IMR-90 (cell line): ENCODE measurements around the gene C1QL1. TPM values are rescaled to one million over a fixed set of nuclear protein-coding genes. Genes with fewer than 3 reads are reported as not detected.

Source experiments
- ATAC-seq: fragments of 200-7000 bp; cut with Tn5 transposase; 2 replicates; pipeline ENCODE4 v1.9.1; 2020; ENCODE audit warnings: low read depth, mild to moderate bottlenecking, moderate library complexity
- BruUV-seq: library from RNA; stranded (reverse); fragments of 400-500 nt; replicated peaks from 2 replicates; lab custom pipeline; 2021; lab: Mats Ljungman, UMichigan
- CTCF ChIA-PET: fragments of 300-600 bp; formaldehyde crosslinking; extraction: SDS; loops from one replicate; lab custom pipeline; 2021; ENCODE audit warnings: antibody characterized with exemption; lab: Yijun Ruan, JAX
- POLR2A ChIA-PET: fragments of 300-600 bp; sonication (Branson Sonifier 250); formaldehyde crosslinking; loops from one replicate; lab custom pipeline; 2022; ENCODE audit warnings: antibody characterized with exemption; ENCODE audit not compliant: unreplicated experiment; lab: Charles Lee
- DNase-seq: peaks from one replicate; pipeline ENCODE4 v3.0.0; 2013
- H2AFZ ChIP-seq: replicated peaks from 2 replicates; pipeline ENCODE3; 2013; ENCODE audit warnings: low read length, mild to moderate bottlenecking; ENCODE audit not compliant: poor library complexity
- H2AK5ac ChIP-seq: 2 replicates; pipeline ENCODE4 v1.6.1; 2013; ENCODE audit warnings: low read depth, low read length, inconsistent platforms
- H2AK9ac ChIP-seq: replicated peaks from 2 replicates; pipeline ENCODE3; 2013; ENCODE audit warnings: mild to moderate bottlenecking, low read depth, low read length, moderate library complexity; ENCODE audit not compliant: poor library complexity
- H2BK120ac ChIP-seq: 2 replicates; pipeline ENCODE4 v1.6.1; 2013; ENCODE audit warnings: low read depth, low read length, inconsistent platforms
- H2BK15ac ChIP-seq: 3 replicates; pipeline ENCODE4 v1.6.1; 2013; ENCODE audit warnings: low read depth, low read length, inconsistent platforms
- H2BK20ac ChIP-seq: 2 replicates; pipeline ENCODE4 v1.6.1; 2013; ENCODE audit warnings: low read depth, mild to moderate bottlenecking, inconsistent platforms, low read length, moderate library complexity
- H2BK5ac ChIP-seq: 2 replicates; pipeline ENCODE4 v1.6.1; 2013; ENCODE audit warnings: mild to moderate bottlenecking, low read depth, low read length, inconsistent platforms; ENCODE audit not compliant: poor library complexity, severe bottlenecking
- H3K14ac ChIP-seq: replicated peaks from 2 replicates; pipeline ENCODE4 v1.6.1; 2013; ENCODE audit warnings: low read depth, low read length, inconsistent platforms
- H3K18ac ChIP-seq: 2 replicates; pipeline ENCODE4 v1.6.1; 2013; ENCODE audit warnings: low read depth, low read length, control low read depth
- H3K23ac ChIP-seq: 2 replicates; pipeline ENCODE4 v1.6.1; 2013; ENCODE audit warnings: low read depth, low read length, inconsistent platforms
- H3K27ac ChIP-seq: 2 replicates; pipeline ENCODE4 v1.5.1; 2013; ENCODE audit warnings: mild to moderate bottlenecking, control low read depth, low read length; ENCODE audit not compliant: insufficient read depth
- H3K27me3 ChIP-seq: 2 replicates; pipeline ENCODE4 v1.6.1; 2013; ENCODE audit warnings: low read length; ENCODE audit not compliant: control insufficient read depth, insufficient read depth
- H3K36me3 ChIP-seq: 2 replicates; pipeline ENCODE4 v1.6.1; 2013; ENCODE audit warnings: low read length, mixed read lengths; ENCODE audit not compliant: control insufficient read depth, insufficient read depth
- H3K4ac ChIP-seq: 2 replicates; pipeline ENCODE4 v1.6.1; 2013; ENCODE audit warnings: low read depth, low read length, inconsistent platforms
- H3K4me1 ChIP-seq: 2 replicates; pipeline ENCODE4 v1.6.1; 2013; ENCODE audit warnings: low read length, mixed read lengths; ENCODE audit not compliant: control insufficient read depth, insufficient read depth
- H3K4me2 ChIP-seq: 2 replicates; pipeline ENCODE4 v1.6.1; 2013; ENCODE audit warnings: low read depth, mild to moderate bottlenecking, control low read depth, low read length, moderate library complexity
- H3K4me3 ChIP-seq: 2 replicates; pipeline ENCODE4 v1.5.1; 2013; ENCODE audit warnings: low read depth, mild to moderate bottlenecking, control low read depth, low read length, moderate library complexity; ENCODE audit not compliant: insufficient read depth
- H3K56ac ChIP-seq: 2 replicates; pipeline ENCODE4 v1.6.1; 2013; ENCODE audit warnings: low read length, inconsistent platforms; ENCODE audit not compliant: insufficient read depth; ENCODE audit errors: extremely low read depth
- H3K79me1 ChIP-seq, 2 experiments: 2 replicates each; pipeline ENCODE4 v1.6.1; 2013; ENCODE audit warnings: low read length in 2 of 2, inconsistent platforms in 1 of 2, low read depth in 1 of 2
- H3K9ac ChIP-seq: 2 replicates; pipeline ENCODE4 v1.6.1; 2013; ENCODE audit warnings: low read depth, low read length, control low read depth
- H3K9me1 ChIP-seq: 2 replicates; pipeline ENCODE4 v1.6.1; 2013; ENCODE audit warnings: low read length, inconsistent platforms; ENCODE audit not compliant: insufficient read depth
- H3K9me3 ChIP-seq: 2 replicates; pipeline ENCODE4 v1.6.1; 2013; ENCODE audit warnings: low read length; ENCODE audit not compliant: control insufficient read depth, insufficient read depth
- H4K20me1 ChIP-seq: 2 replicates; pipeline ENCODE4 v1.6.1; 2013; ENCODE audit warnings: low read length, inconsistent platforms; ENCODE audit not compliant: insufficient read depth
- H4K5ac ChIP-seq: 2 replicates; pipeline ENCODE4 v1.6.1; 2013; ENCODE audit warnings: mild to moderate bottlenecking, low read depth, low read length, control low read depth
- H4K8ac ChIP-seq, 2 experiments: 2 replicates each; pipeline ENCODE4 v1.6.1; 2013; ENCODE audit warnings: low read depth in 2 of 2, low read length in 2 of 2, control low read depth in 1 of 2, inconsistent platforms in 1 of 2
- H4K91ac ChIP-seq: 2 replicates; pipeline ENCODE4 v1.6.1; 2013; ENCODE audit warnings: low read depth, low read length, inconsistent platforms; ENCODE audit not compliant: insufficient read depth
- CEBPB ChIP-seq: IDR thresholded peaks from 2 replicates; pipeline ENCODE4 v1.6.1; 2012; ENCODE audit warnings: low read depth, low read length, improper control_type of control experiment
- CTCF ChIP-seq: conservative IDR thresholded peaks from 2 replicates; pipeline ENCODE4 v1.5.1; 2012; ENCODE audit warnings: mild to moderate bottlenecking, low read depth, low read length, improper control_type of control experiment
- FOS ChIP-seq: fragments of 150-350 bp; IDR thresholded peaks from 2 replicates; pipeline ENCODE4 v1.6.1; 2016; ENCODE audit warnings: low read depth, low read length
- MAFK ChIP-seq: IDR thresholded peaks from 2 replicates; pipeline ENCODE4 v1.6.1; 2012; ENCODE audit warnings: low read depth, low read length, improper control_type of control experiment
- MAZ ChIP-seq: IDR thresholded peaks from 2 replicates; pipeline ENCODE4 v1.6.1; 2012; ENCODE audit warnings: low read depth, mild to moderate bottlenecking, low read length, improper control_type of control experiment, moderate library complexity, borderline replicate concordance
- NFE2L2 ChIP-seq: fragments of 150-350 bp; IDR thresholded peaks from 2 replicates; pipeline ENCODE4 v1.6.1; 2016; ENCODE audit warnings: low read depth, mild to moderate bottlenecking, low read length
- POLR2A ChIP-seq: IDR thresholded peaks from 2 replicates; pipeline ENCODE4 v1.6.1; 2012; ENCODE audit warnings: mild to moderate bottlenecking, low read depth, low read length
- RCOR1 ChIP-seq: IDR thresholded peaks from 2 replicates; pipeline ENCODE4 v1.6.1; 2012; ENCODE audit warnings: mild to moderate bottlenecking, low read length, improper control_type of control experiment; ENCODE audit not compliant: insufficient replicate concordance
- RFX5 ChIP-seq: IDR thresholded peaks from 2 replicates; pipeline ENCODE4 v1.8.0; 2012; ENCODE audit warnings: low read depth, mild to moderate bottlenecking, low read length, moderate library complexity
- SMC3 ChIP-seq: fragments of 150-350 bp; IDR thresholded peaks from 2 replicates; pipeline ENCODE4 v1.6.1; 2016; ENCODE audit warnings: low read depth, mild to moderate bottlenecking, antibody characterized with exemption, low read length, moderate library complexity
- USF2 ChIP-seq: fragments of 150-350 bp; IDR thresholded peaks from 2 replicates; pipeline ENCODE4 v1.6.1; 2017; ENCODE audit warnings: mild to moderate bottlenecking, antibody characterized with exemption, low read length, low read depth
- WGBS, 2 experiments: methylation state at CpG; one replicate each; pipeline versions ENCODE4 v1.1.5 to v1.1.7; 2013; ENCODE audit warnings: missing lambda C conversion rate in 2 of 2; ENCODE audit not compliant: insufficient read length in 1 of 2; ENCODE audit errors: extremely low coverage in 2 of 2; 5-methylcytosine and 5-hydroxymethylcytosine counted together
- dilution Hi-C: fragments of 300-500 bp; cut with HindIII; formaldehyde crosslinking; loops from one replicate; pipeline ENCODE4 v1.14.3; 2018; ENCODE audit warnings: low sequenced_read_pairs; ENCODE audit not compliant: unreplicated experiment
- in situ Hi-C: fragments of 300-500 bp; cut with MboI; formaldehyde crosslinking; loops from 3 replicates; pipeline ENCODE4 v1.14.3; 2019; ENCODE audit warnings: low sequenced_read_pairs, inconsistent platforms, mixed read lengths
- intact Hi-C: fragments of 100-400 bp; cut with micrococcal nuclease; formaldehyde crosslinking; loops from 2 replicates; pipeline ENCODE4 v1.10.0; 2022
- polyA plus RNA-seq, 3 experiments: library from polyadenylated mRNA; depleted of rRNA; stranded (reverse); fragments of >200 nt; gene quantifications; 2 replicates each; pipeline ENCODE4 v1.2.3, GENCODE V29; 2012; ENCODE audit warnings: low replicate concordance in 1 of 3
- total RNA-seq: library from RNA; depleted of rRNA; stranded (reverse); fragments of >200 nt; gene quantifications from 2 replicates; pipeline ENCODE4 v1.2.3, GENCODE V29; 2012
- TF ChIP-seq, protein P1 (sequence below): fragments of 150-350 bp; IDR thresholded peaks from 2 replicates; pipeline ENCODE4 v1.6.1; 2016; ENCODE audit warnings: low read depth, mild to moderate bottlenecking, low read length, moderate library complexity, borderline replicate concordance

C1QL1 gene
- total and polyA plus RNA-seq, 2 of the 4 experiments (the other 2 are of a cell fraction), result 0.18 to 0.84 TPM

DNA sequence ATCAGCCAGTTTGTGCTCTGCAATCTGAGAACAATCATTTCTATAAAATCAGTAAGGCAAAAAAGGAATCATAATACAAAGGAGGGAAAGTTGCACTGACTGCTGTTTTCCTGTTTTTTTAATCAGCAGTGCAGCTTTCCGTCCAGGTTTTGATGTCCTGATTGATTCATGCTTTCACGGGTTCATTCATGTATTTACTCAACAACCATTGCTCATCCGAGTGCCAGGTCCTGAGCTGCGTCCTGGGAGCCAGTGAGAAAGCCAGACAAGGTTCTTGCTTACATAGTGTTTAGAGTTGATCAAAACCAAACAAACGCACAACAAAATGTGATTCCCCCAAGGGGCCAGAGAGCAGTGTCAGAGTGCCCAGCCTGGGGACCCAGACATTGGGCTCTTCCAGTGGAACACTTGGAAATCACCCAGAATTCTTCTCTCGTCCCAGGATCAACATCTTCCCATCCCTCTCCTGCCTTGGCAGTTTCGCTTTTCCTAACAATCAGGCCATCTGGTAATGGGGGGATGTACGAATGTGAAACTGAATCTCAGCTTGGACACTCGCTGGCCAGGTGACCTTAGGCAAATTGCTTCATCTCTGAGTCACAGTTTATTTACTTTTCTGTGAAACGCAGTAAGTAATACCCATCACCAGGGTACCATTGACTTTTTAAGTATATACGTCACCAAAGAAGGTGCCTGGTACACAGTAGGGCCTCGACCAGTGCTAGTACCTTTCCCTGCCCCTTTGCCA is 13.3 kb upstream of the C1QL1 start:
- Histone ChIP-seq H2BK20ac (peak overlapping the region; percentile 98), H4K91ac (peak overlapping the region; percentile 93), H2BK120ac (peak overlapping the region; percentile 97), H3K18ac (peak overlapping the region; percentile 87), H3K4ac (peak overlapping the region; percentile 98), H3K23ac (peak overlapping the region; percentile 79), H3K56ac (0 out of 2 replicates have a peak overlapping the region, but pooled peaks have one; percentile 36), H2AK5ac (peak overlapping the region; percentile 98), H3K27ac (peak overlapping the region; percentile 94), H2BK5ac (peak overlapping the region; percentile 79), H3K36me3 (no peaks in the 10 kb centered on the region), H3K4me2 (peak overlapping the region; percentile 90), H3K9me1 (peaks cover 23% of the 10 kb centered on the region), H4K20me1 (peaks cover 5% of the 10 kb centered on the region; the same call in 1 of the 2 replicates), H3K9ac (peak overlapping the region; percentile 44), H3K14ac (peak overlapping the region; percentile 89), H2BK15ac (peak overlapping the region; percentile 97; the same call in 2 of the 3 replicates), H3K4me3 (peak overlapping the region; percentile 38), H3K27me3 (peaks cover 7% of the 10 kb centered on the region; the same call in 1 of the 2 replicates), H2AK9ac (peak overlapping the region; percentile 33), H3K9me3 (no peaks in the 10 kb centered on the region), H4K5ac (peak overlapping the region; percentile 70), H3K4me1 (peaks cover 39% of the 10 kb centered on the region), H3K79me1 (peaks cover 0 to 6% of the 10 kb centered on the region in 2 experiments; a peak in 1 of 4 replicates), H2AFZ (peak overlapping the region; percentile 67), H4K8ac (peak overlapping the region; percentile 73 to 94)
- 0% methylated on average over 1 of the region's 12 CpGs; no CpG with 5 or more reads in 1 of the 2 experiments for WGBS, 2 experiments
- ChIA-PET CTCF (interaction anchor here (0.5 to 1.1 kb wide), 2 partner anchors 9 to 38 kb away, joined by 3 to 4 read pairs; no protein-coding TSS in a partner anchor), POLR2A (no interaction called here)
- peak; percentile 94 for DNase-seq
- TF ChIP-seq USF2 (peak; percentile 72), RCOR1 (peak; percentile 41), FOS (peak; percentile 92), CEBPB (peak; percentile 98), POLR2A (no peak), MAFK (no peak), RFX5 (no peak), SMC3 (no peak), CTCF (no peak), MAZ (no peak), NFE2L2 (no peak)
- TF ChIP-seq, protein P1, sequence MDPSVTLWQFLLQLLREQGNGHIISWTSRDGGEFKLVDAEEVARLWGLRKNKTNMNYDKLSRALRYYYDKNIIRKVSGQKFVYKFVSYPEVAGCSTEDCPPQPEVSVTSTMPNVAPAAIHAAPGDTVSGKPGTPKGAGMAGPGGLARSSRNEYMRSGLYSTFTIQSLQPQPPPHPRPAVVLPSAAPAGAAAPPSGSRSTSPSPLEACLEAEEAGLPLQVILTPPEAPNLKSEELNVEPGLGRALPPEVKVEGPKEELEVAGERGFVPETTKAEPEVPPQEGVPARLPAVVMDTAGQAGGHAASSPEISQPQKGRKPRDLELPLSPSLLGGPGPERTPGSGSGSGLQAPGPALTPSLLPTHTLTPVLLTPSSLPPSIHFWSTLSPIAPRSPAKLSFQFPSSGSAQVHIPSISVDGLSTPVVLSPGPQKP, result no peak
- no TSS peak for BruUV-seq
- ATAC-seq, result peak; percentile 40
- in situ Hi-C loops, result no loop called here
- dilution Hi-C loops, result no loop called here
- intact Hi-C loops, result no loop called here
